GM21717 (cell line): ENCODE data around the gene ARID3C.

Experiments used
- ATAC-seq: cut with Tn5 transposase; IDR thresholded peaks from one replicate; pipeline ENCODE4 v1.9.1; 2021; ENCODE audit warnings: mild to moderate bottlenecking, moderate library complexity; ENCODE audit not compliant: unreplicated experiment

Gene ARID3C

DNA sequence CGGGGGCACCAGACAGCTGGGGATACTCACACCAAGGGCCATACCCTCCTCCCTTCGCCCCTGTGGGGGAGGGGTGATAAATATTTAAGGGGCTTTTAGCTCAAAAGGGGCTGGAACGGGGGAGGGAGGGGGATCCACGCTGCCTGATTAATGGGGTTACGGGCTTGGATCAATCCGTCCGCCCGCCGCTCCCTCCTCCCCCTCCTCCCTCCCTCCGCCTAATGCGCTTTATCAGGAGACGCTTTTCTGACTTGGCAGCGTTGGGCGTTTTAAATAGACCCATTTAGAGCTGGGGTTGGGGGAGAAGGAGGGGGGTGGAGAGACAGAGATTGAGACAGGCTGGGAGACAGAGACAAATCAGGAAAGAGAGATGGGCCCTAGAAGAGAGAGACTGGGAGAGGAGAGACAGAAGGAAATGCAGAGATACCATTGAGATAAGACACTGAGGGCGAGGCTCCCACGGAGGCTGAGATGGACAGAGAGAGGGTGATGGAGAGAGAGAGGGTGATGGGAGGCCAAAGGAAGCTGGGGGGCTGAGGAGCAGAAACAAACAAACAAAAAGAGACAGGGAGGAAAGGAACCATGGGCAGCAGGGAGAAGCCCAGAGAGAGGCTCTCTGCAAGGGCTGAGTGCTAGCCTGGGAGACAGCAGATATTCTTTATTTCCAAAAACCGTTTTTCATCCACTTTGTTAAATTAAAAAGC is 49.6 kb downstream of the ARID3C start:
- no peak for ATAC-seq

DNA sequence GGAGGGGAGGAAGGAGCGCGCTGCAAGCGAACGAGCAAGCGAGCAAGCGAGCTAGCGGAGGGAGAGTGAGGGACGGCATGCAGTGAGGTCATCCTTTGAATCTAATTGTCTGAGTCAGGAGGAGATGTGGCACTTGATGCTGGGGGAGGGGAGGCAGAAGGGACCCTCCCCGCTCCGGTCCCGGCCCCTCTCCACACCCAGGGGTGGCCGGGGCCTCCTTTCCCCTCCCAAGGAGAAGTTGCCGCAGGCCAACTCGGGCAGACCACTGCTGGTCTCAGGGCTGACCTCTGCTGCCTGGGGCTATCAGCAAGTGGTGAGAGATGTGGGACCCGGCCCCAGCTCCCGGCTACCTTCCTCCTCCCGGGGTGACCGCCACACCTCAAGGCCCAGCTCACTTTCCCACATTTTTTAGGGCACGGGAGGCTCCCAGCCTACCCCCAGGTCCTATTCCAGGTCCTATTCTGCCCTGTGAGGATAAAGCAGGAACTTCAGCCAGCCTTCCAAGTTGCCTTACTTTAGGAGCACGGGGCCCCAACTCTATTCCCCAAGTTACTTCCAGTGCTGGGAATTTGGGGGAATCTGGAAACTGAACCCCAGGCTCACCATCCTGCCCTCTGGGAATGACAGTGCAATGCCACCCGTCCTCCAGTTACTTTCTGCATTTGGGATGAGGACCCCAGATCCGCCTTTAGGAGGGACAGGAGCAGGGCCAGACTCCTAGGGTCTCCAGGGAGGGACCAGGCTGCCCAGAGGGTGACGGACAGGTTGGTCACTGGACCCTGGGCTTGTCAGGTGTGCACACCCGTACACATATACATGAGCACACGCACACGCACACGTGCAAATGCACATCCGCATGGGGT is 50.4 kb downstream of the ARID3C start:
- no peak for ATAC-seq

DNA sequence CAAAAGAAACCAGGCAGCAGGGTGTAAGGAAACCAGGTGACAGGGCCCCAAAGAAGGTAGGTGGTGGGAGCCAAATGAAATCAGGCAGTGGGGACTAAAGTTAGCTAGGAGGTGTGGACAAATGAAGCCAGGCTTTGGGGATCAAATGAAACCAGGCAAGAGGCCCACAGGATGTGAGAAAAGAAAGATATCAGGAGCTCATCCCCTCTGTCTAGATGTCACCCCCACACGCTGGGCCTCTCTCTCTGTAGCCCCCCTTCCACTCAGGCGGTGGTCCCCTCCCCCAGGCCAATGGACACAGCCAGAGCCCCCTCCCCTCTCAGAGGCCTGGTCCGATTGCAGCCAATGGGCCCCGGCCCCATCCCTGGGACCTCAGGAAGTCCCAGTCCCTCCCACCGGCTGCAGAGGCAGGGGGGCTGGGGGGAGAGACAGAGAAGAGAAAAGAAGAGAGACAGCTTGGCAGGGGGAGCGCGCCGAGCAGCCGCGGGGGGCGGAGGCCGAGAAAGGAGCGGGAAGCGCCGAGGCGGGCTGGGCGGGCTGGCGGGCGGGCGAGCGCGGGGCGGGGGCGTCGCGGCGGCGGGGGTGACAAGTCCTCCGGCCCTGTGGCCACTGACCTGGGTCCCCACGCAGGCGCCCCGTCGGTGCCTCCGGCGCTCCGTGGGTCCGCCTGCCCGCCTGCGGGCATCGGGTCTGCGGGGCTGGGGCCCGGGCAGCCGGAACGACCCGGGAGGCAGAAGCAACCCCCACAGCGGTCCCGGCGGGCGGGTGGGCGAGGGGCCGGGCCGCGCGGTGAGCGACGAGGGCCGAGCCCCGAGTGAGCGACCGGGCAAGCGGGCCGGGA is 51.2 kb downstream of the ARID3C start:
- ATAC-seq, result no peak

DNA sequence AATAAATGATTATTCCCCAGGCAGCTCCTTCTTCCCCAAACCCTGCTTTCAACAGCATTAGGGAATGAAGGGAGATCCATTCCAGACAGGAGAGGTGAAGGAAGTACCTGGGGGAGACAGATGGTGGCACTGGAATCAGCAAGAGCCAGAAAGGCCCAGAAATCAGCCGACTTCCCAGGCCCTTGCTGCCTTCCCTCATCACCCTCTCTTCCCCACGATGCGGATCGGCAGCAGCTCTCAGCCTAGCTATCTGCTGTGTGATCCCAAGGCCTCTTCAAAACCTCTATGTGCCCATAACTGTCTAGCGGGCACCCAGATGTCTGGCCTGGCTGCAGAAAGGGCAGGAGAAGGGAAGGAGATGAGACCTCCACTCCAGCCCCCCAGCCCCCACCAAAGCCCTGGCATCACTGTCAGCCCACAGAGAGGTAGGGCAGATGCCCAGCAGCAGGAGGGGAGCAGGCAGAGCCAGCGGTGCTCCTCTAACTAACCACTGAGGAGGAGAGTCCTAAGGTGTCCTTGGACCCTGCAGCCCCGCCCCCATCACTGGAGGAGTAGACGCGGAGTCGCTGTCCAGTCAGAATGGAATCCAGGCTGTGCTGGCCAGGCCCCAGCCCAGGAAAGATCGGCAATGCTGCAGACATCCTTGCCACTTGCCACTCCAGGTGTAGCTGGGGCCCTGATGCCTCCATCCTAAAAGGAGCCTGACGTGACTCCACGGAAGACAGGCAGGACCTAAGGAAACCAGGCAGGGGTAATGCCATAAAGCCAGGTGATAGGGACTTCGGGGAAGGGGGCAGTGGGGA is 52.1 kb downstream of the ARID3C start:
- no peak for ATAC-seq

DNA sequence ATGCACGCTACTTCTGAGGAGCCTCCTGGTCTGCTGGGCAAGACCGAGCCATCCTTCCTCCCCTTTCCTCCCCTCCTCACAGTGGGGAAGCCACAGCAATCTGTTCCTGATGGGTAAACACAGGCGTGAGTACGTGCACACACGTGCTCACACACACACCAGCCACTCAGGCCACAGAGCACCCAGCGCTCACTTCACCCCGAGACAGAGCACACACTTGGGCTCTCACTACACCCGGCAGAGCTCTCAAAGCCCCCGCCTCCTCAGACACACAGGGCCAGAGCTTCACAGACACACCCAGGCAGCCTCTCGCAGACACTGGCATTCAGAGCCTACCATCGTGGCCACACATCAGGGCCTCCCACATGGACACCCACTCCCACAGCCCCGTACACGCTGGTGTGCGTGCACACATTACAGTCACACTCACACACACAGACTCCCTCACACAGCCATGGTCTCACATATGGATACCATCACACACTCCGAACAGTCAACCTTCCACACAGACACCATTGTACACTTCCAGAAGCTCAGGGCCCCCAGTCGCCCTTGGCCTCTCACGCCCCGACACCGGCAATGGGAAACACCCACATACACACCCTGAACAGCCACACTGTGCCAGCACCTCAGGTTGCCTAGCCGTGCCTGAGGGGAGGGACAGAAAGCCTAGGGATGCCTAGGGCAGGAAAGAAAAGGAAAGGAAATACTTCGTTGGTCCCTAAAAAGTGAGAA is 52.8 kb downstream of the ARID3C start:
- ATAC-seq, result no peak

DNA sequence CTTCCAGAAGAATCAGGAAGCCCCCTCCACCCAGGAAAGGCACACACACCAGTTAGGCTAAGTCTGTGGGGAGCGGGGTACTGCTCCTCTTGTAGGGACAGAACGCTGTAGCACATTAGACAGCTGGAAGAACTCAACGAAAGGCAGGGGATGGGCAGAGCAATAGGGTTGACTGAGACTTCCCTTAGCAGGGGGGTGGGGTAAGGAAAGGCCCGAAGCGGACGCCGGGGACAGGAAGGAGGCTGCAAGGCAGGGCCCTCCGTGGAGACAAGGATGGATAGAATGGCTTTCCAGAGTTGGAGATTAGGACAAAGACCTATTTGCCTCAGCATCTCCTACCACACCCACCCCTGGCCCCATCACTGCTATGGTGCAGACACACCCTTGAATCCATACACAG is 53.6 kb downstream of the ARID3C start:
- ATAC-seq, result no peak

DNA sequence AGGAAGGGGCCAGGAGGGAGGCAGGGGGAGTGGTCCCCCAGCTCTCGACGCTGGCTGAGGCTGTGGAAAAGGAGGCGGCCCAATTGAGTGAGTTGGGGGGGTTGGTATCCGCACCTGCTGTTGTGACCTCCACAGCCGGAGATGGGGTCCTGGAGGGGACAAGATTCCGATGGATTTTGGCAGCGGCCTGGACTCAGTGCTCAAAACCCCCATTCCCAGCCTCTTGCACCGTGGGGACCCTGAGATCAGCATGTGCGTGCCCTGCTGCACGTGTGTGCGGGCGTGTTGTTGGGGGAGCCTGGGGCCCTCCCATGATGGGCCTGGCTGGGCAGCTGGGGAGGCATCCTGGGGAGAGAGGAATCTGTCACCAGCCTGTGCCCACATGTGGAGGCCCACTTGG is 54.3 kb downstream of the ARID3C start:
- no peak for ATAC-seq

DNA sequence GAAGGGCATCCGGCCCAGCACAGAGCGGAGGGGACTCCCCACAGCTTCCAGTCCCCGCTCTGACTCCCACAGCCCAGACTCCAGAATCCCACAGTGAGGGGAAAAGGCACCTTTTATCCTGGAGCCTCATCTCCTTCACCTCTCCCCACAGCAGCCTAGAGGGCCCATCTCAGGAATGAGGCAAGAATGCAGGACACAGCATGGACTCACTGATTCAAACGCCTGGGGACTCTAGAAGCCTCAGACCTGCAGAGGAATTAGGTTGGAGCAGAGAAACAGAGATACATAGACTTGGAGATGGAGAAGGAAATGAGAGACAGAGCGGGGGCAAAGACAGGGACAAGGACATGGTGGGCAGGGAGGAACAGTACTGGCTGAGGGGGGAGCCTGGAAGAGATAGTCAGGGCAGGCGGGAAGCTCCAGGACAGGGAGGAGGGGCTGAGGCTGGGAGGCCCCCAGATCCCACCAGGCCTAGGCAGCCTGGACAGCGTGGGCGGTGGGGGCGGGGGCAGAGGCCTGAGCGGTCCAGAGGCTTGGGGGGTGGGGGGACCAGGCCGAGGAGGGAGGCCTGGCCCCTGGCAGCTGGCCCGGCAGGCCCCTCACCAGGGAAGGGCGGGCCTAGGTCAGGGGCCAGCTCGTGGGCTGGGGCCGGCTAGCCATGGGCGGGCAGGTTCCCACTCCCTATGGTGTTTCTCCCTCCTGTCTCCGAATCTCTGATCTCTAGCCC is 55.1 kb downstream of the ARID3C start:
- no peak for ATAC-seq

DNA sequence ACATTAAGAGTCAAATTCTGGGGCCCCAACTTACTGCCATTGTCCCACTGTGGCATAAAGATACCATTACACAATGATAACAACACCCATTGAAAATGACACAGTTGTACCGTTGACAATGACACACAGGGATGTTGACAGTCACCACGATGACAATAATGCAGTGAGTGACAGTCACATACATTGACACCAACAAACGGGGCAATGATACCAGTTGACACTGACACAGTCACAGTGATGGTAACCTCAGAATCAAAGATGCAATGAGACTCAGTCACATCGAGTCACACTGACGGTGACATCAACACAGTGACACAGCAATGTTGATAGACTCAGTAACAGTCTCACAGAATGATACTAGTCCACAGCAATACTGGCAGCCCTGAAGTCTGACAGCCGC is 56.2 kb downstream of the ARID3C start:
- ATAC-seq, result no peak

DNA sequence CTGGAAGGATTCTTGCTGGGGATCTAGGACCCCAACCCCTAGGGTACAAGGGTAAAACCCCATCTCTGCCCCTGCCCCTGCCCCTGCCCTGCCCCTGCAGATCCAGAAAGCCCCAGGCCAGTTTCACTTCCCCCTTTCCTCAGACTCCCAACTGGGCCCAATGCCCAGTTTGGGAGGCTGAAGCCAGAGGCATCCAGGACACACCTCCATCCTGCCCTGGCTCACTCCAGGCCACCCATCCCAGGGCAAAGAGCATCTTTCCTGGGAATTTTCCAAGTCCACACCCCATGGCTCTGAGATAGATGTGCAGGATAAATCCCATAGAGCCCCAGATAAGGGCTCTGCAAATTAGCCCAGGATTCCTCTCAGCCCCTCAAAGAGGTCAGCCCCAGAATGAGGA is 56.8 kb downstream of the ARID3C start:
- no peak for ATAC-seq

DNA sequence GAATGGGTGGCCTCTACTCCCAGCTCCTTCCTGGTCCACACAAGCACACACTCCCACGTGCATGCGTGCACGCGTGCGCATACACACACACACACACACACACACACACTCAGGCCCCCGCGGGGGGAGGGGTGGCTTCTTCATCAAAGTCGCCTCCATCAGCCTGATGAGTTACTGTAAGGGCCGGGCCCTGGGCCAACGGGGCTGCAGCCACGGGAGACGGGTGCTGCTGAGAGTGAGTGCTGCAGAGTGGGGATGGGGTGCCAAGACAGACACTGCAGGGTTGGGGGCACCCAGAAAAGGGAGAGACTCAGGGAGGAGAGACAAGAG is 57.4 kb downstream of the ARID3C start:
- ATAC-seq, result no peak
